ENCODE data around the gene CCND3. TPM values are rescaled to one million over a fixed set of nuclear protein-coding genes. Genes with fewer than 3 reads are reported as not detected.

CCND3 gene
- total RNA-seq, 4 donors from 2014 or later: 49.2 to 267 (median 60.1) TPM

DNA sequence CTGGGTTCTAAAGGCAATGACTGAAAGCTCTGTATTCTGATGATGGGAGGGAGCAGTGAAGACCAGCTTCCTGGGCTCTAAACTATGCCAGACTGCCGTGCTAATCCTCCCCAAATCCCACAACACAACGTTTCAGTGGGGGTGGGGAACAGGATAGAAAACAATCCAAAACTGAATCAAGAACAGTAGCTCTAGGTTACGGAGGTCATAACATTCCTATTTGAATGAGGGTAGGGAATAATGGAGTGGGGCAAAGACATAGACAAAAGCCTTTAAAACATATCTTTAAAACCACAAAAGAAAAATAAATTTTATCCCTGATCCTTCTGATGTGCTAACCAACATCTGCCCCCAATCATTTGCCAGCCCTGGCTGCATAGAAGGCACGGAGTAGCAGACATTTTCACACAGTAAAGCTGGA is 54.3 kb downstream of the CCND3 start:
- no peaks in the 10 kb centered on the region for H3K9me3 ChIP-seq
- H3K36me3 ChIP-seq: no peaks in the 10 kb centered on the region
- H3K4me3 ChIP-seq: no peak overlapping the region
- H3K27me3 ChIP-seq: no peaks in the 10 kb centered on the region
- H3K27ac ChIP-seq: no peak overlapping the region
- no peak for DNase-seq
- TF ChIP-seq, protein P1, sequence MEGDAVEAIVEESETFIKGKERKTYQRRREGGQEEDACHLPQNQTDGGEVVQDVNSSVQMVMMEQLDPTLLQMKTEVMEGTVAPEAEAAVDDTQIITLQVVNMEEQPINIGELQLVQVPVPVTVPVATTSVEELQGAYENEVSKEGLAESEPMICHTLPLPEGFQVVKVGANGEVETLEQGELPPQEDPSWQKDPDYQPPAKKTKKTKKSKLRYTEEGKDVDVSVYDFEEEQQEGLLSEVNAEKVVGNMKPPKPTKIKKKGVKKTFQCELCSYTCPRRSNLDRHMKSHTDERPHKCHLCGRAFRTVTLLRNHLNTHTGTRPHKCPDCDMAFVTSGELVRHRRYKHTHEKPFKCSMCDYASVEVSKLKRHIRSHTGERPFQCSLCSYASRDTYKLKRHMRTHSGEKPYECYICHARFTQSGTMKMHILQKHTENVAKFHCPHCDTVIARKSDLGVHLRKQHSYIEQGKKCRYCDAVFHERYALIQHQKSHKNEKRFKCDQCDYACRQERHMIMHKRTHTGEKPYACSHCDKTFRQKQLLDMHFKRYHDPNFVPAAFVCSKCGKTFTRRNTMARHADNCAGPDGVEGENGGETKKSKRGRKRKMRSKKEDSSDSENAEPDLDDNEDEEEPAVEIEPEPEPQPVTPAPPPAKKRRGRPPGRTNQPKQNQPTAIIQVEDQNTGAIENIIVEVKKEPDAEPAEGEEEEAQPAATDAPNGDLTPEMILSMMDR (IDR thresholded peaks at IDR 0.05): no peak
- no peak for TF ChIP-seq POLR2A (IDR thresholded peaks at IDR 0.05)
- H3K4me1 ChIP-seq: no peaks in the 10 kb centered on the region

DNA sequence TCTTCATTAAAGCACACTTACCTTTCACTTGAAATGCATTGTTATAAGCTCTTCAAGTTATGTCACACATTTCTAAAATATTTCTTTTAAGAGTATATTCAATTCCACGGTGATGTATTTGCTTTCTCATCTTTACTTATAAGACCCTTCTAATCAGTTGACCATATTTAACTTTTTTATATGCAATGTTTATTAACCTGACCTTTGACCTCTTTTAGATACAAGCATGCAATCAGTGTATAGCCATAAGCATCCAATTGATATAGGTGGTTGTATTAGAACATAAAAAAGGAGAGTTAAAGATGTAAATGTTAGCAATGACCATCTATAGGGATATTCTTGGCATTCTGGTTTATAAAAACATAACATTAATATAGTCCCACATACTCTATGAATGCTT is 55.7 kb downstream of the CCND3 start:
- Histone ChIP-seq H3K27ac (no peak overlapping the region), H3K9me3 (no peaks in the 10 kb centered on the region), H3K27me3 (no peaks in the 10 kb centered on the region), H3K4me3 (no peak overlapping the region), H3K4me1 (no peaks in the 10 kb centered on the region), H3K36me3 (no peaks in the 10 kb centered on the region)
- DNase-seq: no peak
- no peak for TF ChIP-seq POLR2A (IDR thresholded peaks at IDR 0.05)

DNA sequence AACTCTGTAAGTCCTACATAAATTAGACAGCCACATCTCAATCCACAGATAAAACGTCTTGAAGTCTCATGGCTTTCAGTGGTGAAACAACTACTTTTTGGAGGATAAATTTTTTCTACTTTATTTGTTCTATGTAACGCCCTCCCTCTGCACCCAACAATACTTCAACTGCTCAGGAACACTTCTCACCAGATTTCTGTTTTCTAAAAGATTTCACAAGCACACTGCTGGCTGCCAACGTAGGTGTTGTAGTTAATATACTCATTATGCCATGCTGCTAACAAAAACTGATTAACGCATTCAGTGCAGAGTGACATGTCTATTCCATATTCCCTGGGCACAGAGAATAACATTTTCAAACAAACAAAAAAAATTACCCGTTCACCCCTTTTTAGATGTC is 56.7 kb downstream of the CCND3 start:
- Histone ChIP-seq H3K36me3 (no peaks in the 10 kb centered on the region), H3K27ac (no peak overlapping the region), H3K27me3 (no peaks in the 10 kb centered on the region), H3K4me3 (no peak overlapping the region), H3K4me1 (no peaks in the 10 kb centered on the region), H3K9me3 (no peaks in the 10 kb centered on the region)
- no peak for DNase-seq
- no peak for TF ChIP-seq POLR2A (IDR thresholded peaks at IDR 0.05)
- TF ChIP-seq, protein P1 (IDR thresholded peaks at IDR 0.05): no peak

Small RNAs within 50 kb of the gene (small RNA-seq; reads per million reads assigned to genes)
- 0 reads per million in 2 donors for gene RF00019

Other genes with a start within 250 kb of the CCND3 start
- gene TFEB, start 206.2 kb downstream of the CCND3 start, total RNA-seq: 10 to 100 TPM; 17.6 to 47.9 (median 22.9) TPM
- gene PGC, start 194.4 kb downstream of the CCND3 start, total RNA-seq: not detected
- gene FRS3, start 161.9 kb downstream of the CCND3 start, total RNA-seq: 1 to 10 TPM; 3.5 to 8.3 (median 6.5) TPM
- 10 to 100 TPM in 3 of 4 donors, 1 to 10 TPM in 1; 3.8 to 23.4 (median 16.8) TPM for gene PRICKLE4, start 161.0 kb downstream of the CCND3 start, total RNA-seq
- gene TOMM6, start 154.1 kb downstream of the CCND3 start, total RNA-seq: 10 to 100 TPM; 36.7 to 72.6 (median 62.4) TPM
- gene USP49, start 46.4 kb downstream of the CCND3 start, total RNA-seq: 1 to 10 TPM; 2.1 to 8.6 (median 4.7) TPM
- gene MED20, start 20.7 kb downstream of the CCND3 start, total RNA-seq: 10 to 100 TPM in 3 of 4 donors, 1 to 10 TPM in 1; 6.6 to 24.3 (median 18.0) TPM
- gene BYSL, start 20.3 kb downstream of the CCND3 start, total RNA-seq: 10 to 100 TPM in 1 of 4 donors, 1 to 10 TPM in 3; 4.4 to 12.4 (median 6.1) TPM
- 10 to 100 TPM; 24.5 to 37.6 (median 24.6) TPM for gene TAF8, start 108.7 kb upstream of the CCND3 start, total RNA-seq
- 100 to 1,000 TPM in 1 of 4 donors, 10 to 100 TPM in 3; 47.9 to 106 (median 95.9) TPM for gene C6orf132, start 200.8 kb upstream of the CCND3 start, total RNA-seq
- not detected for gene GUCA1A, start 231.6 kb upstream of the CCND3 start, total RNA-seq